CD4-positive, alpha-beta memory T cell (primary cell): ENCODE data around the gene SSC5D. TPM values are rescaled to one million over a fixed set of nuclear protein-coding genes. Genes with fewer than 3 reads are reported as not detected.

Experiments
- CTCF ChIA-PET: fragments of 350-600 bp; sonication (Branson Sonifier 250); formaldehyde crosslinking; loops from one replicate; lab custom pipeline; 2021; ENCODE audit warnings: inconsistent platforms; ENCODE audit not compliant: partially characterized antibody; lab: Charles Lee
- POLR2A ChIA-PET: fragments of 350-600 bp; sonication (Branson Sonifier 250); formaldehyde crosslinking; loops from one replicate; lab custom pipeline; 2021; ENCODE audit not compliant: partially characterized antibody; lab: Charles Lee
- DNase-seq, 5 donors: peaks; one replicate each; pipeline versions ENCODE4 v3.0.0 to v3.0.0-alpha.2; 2020 to 2022; ENCODE audit warnings: mixed read lengths in 1 of 5
- H3K27ac ChIP-seq: one replicate; pipeline ENCODE4 v1.7.0; 2013; ENCODE audit warnings: low read depth, low read length
- H3K27me3 ChIP-seq: 2 replicates; pipeline ENCODE4 v1.7.0; 2013; ENCODE audit warnings: mild to moderate bottlenecking, low read length, moderate library complexity; ENCODE audit not compliant: insufficient read depth
- H3K36me3 ChIP-seq: 2 replicates; pipeline ENCODE4 v1.7.0; 2013; ENCODE audit warnings: mild to moderate bottlenecking, low read length, moderate library complexity; ENCODE audit not compliant: insufficient read depth
- H3K4me1 ChIP-seq: 2 replicates; pipeline ENCODE4 v1.7.0; 2013; ENCODE audit warnings: mild to moderate bottlenecking, low read length, moderate library complexity; ENCODE audit not compliant: insufficient read depth
- H3K4me3 ChIP-seq, 2 donors: one replicate each; pipeline ENCODE4 v1.7.0; 2013; ENCODE audit warnings: low read length in 2 of 2, mild to moderate bottlenecking in 1 of 2
- H3K9me3 ChIP-seq, 2 donors: one replicate each; pipeline ENCODE4 v1.7.0; 2013; ENCODE audit warnings: low read length in 2 of 2, control low read depth in 1 of 2; ENCODE audit not compliant: control insufficient read depth in 1 of 2
- H3K27ac Mint-ChIP-seq, 7 donors: one replicate each; pipeline ENCODE4 v1.8.0; 2020 to 2021; ENCODE audit warnings: mixed read lengths in 7 of 7, mild to moderate bottlenecking in 6 of 7, inconsistent platforms in 3 of 7, moderate library complexity in 3 of 7
- H3K27me3 Mint-ChIP-seq, 2 donors: one replicate each; pipeline ENCODE4 v1.8.0; 2020 to 2021; ENCODE audit warnings: mixed read lengths in 2 of 2
- H3K36me3 Mint-ChIP-seq, 2 donors: one replicate each; pipeline ENCODE4 v1.8.0; 2020 to 2021; ENCODE audit warnings: mixed read lengths in 2 of 2, inconsistent platforms in 1 of 2, mild to moderate bottlenecking in 1 of 2
- H3K4me1 Mint-ChIP-seq, 4 donors: one replicate each; pipeline ENCODE4 v1.8.0; 2020 to 2021; ENCODE audit warnings: mixed read lengths in 4 of 4, mild to moderate bottlenecking in 1 of 4
- H3K4me3 Mint-ChIP-seq, 8 donors: one replicate each; pipeline ENCODE4 v1.8.0; 2020 to 2021; ENCODE audit warnings: mixed read lengths in 8 of 8, mild to moderate bottlenecking in 7 of 8, moderate library complexity in 6 of 8, inconsistent platforms in 3 of 8
- H3K9me3 Mint-ChIP-seq, 8 donors: one replicate each; pipeline ENCODE4 v1.8.0; 2020 to 2021; ENCODE audit warnings: mixed read lengths in 8 of 8, mild to moderate bottlenecking in 5 of 8, inconsistent platforms in 3 of 8, moderate library complexity in 1 of 8
- intact Hi-C: fragments of 100-400 bp; cut with micrococcal nuclease; formaldehyde crosslinking; loops from one replicate; pipeline ENCODE4 v1.15.1; 2023
- polyA plus RNA-seq, 2 donors: library from polyadenylated mRNA; unstranded; fragments of 300-500 nt; fragmentation: Illumina TruSeq; gene quantifications; one replicate each; pipeline ENCODE4 v1.2.3, GENCODE V29; 2021
- total RNA-seq, 2 experiments: library from RNA; stranded (reverse); gene quantifications; one replicate each; pipeline ENCODE4 v1.2.3, GENCODE V29; 2021

Gene SSC5D
- total and polyA plus RNA-seq, 4 experiments from 2014 or later: 0.20 to 0.36 TPM; not detected in 2

DNA sequence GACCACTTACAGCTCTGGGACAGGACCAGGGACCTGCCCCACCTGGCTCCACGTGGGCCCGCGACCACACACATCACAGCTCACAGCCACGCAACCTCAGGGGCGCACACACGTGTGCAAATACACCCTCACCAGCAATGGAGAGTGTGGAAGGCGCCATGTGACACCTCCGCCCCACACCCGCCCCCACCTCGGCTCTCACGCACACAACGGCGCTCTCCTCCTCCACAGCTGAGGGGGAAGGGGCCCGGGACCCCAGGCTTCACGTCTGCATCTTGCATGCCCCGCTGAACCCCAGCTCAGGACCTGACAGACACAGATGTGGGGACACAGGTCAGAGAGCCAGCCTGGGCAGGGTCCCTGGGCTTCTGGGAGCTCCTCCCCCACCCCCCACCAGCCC lies 38.8 kb upstream of the SSC5D start:
- CTCF ChIA-PET: interaction anchor here (0.6 to 0.8 kb wide), 2 partner anchors 18 to 308 kb away, joined by 3 read pairs; no protein-coding TSS in a partner anchor
- Mint-ChIP-seq H3K9me3 (no peaks in the 10 kb centered on the region), H3K4me1 (peaks cover 5 to 18% (median 14%) of the 10 kb centered on the region in 4 donors), H3K27me3 (peaks cover 21 to 26% of the 10 kb centered on the region in 2 donors), H3K4me3 (no peak overlapping the region), H3K27ac (no peak overlapping the region), H3K36me3 (no peaks in the 10 kb centered on the region)
- POLR2A ChIA-PET: no interaction called here
- Histone ChIP-seq H3K27ac (no peak overlapping the region), H3K36me3 (no peaks in the 10 kb centered on the region), H3K4me3 (no peak overlapping the region), H3K27me3 (peaks cover 4% of the 10 kb centered on the region), H3K4me1 (peaks cover 10% of the 10 kb centered on the region), H3K9me3 (no peaks in the 10 kb centered on the region)
- DNase-seq: no peak
- intact Hi-C loops: no loop called here

DNA sequence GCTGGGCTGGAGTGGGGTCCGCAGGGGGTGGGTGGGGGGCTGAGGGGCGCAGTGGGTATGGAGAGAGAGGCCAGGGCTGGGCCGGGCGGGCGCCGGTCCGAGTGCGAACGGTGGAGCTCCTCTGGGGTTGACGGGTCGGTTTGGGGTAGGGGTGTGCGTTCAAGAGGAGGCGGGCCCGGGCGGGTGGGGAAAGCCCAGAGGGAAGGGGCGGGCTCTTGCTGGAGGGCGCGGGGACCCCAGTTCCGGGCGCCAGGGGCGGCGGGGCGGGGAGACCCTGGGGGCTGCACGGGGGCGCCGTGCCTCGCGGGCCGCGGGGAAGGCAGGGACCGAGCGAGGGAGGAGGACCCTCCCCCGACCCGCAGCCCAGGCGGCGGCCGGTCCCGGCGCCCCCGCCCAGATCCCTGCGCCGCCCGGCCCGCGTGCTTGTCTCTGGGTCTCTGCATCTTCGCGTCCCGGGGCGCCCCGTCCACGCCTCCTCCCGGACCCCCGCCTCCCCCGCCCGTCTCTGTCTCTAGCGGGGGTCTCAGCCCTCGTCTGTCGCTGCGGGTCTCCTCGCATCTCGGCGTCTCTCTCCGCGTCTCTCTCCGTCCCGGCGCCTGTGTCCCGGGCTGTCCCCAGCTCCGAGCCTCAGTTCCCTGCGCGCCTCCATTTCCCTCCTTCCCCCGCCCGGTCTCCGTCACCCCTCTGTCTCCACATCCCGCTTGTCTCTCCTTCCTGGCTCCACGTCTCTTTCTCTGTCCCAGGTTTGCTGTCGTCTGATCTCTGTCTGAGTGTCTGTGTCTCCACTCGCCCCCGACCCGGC lies 36.9 kb upstream of the SSC5D start:
- Mint-ChIP-seq H3K36me3 (peaks cover 3% of the 10 kb centered on the region in 2 donors), H3K27me3 (peaks cover 12 to 18% of the 10 kb centered on the region in 2 donors), H3K27ac (peak overlapping the region in 3 of 7 donors; percentile 48 to 87 (median 55)), H3K9me3 (no peaks in the 10 kb centered on the region), H3K4me1 (peaks cover 5 to 20% (median 15%) of the 10 kb centered on the region in 4 donors), H3K4me3 (peak overlapping the region; percentile 7 to 74 (median 70))
- H3K36me3 ChIP-seq: no peaks in the 10 kb centered on the region
- DNase-seq: peak in 1 of 5 donors; percentile 29
- H3K4me3 ChIP-seq: no peak overlapping the region
- no peaks in the 10 kb centered on the region for H3K27me3 ChIP-seq
- no peaks in the 10 kb centered on the region for H3K9me3 ChIP-seq
- ChIA-PET CTCF (interaction anchor here (3.0 kb wide), 1 partner anchor 310 kb away, joined by 10 read pairs; no protein-coding TSS in a partner anchor), POLR2A (no interaction called here)
- peaks cover 10% of the 10 kb centered on the region for H3K4me1 ChIP-seq
- intact Hi-C loops: no loop called here
- no peak overlapping the region for H3K27ac ChIP-seq

DNA sequence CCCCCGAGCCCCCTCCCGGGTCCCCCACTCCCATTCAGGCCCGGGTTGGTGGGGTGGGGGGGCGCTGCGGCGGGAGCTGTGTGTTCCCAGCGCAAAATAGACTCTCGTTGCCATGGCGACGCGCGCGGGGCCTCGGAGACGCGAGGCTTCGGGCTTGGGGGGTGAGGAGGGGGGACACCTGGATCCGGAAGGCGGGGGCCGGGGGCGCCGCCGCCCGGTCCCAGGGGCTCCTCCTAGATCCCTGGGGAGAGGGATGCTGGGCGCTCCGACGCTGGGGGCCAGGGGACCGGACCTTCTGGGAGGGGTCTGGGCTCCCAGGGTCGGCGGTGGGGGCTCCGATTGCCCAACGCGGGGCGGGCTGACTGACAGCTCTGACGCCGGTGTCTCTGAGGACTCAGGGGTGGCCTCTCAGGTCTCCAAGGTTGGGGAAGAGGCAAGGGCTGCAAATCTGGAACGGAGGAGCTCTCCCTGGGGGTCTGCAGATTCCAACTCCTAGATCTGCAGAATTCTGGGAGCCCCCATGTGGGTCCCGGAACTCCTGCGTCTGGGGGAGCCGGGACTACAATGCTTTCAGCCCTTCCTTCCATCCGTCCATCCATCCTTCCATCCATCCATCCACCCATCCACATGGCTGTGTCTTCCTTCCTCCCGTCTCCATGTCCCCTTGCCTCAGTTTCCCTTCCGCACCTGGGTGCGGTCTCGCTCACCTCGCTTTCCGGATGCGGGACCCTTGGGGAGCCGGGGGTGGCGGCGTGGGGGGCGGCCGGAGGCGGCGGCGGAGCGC lies 36.1 kb upstream of the SSC5D start:
- Mint-ChIP-seq H3K9me3 (no peaks in the 10 kb centered on the region), H3K4me3 (peak overlapping the region in 5 of 8 donors; percentile 41 to 74 (median 65)), H3K4me1 (peaks cover 5 to 20% (median 15%) of the 10 kb centered on the region in 4 donors), H3K27me3 (peaks cover 12 to 18% of the 10 kb centered on the region in 2 donors), H3K27ac (peak overlapping the region in 1 of 7 donors; percentile 87), H3K36me3 (peaks cover 3 to 8% of the 10 kb centered on the region in 2 donors)
- H3K27ac ChIP-seq: no peak overlapping the region
- no peaks in the 10 kb centered on the region for H3K27me3 ChIP-seq
- ChIA-PET POLR2A (interaction anchor here (0.5 to 0.9 kb wide), 2 partner anchors 8 to 47 kb away, joined by 3 read pairs; no protein-coding TSS in a partner anchor), CTCF (interaction anchor here (2.2 to 3.0 kb wide), 2 partner anchors 16 to 311 kb away, joined by 10 read pairs; no protein-coding TSS in a partner anchor)
- intact Hi-C loops: no loop called here
- peak in 3 of 5 donors; percentile 29 to 61 (median 41) for DNase-seq
- no peaks in the 10 kb centered on the region for H3K9me3 ChIP-seq
- H3K36me3 ChIP-seq: no peaks in the 10 kb centered on the region
- no peak overlapping the region for H3K4me3 ChIP-seq
- H3K4me1 ChIP-seq: peaks cover 10% of the 10 kb centered on the region

DNA sequence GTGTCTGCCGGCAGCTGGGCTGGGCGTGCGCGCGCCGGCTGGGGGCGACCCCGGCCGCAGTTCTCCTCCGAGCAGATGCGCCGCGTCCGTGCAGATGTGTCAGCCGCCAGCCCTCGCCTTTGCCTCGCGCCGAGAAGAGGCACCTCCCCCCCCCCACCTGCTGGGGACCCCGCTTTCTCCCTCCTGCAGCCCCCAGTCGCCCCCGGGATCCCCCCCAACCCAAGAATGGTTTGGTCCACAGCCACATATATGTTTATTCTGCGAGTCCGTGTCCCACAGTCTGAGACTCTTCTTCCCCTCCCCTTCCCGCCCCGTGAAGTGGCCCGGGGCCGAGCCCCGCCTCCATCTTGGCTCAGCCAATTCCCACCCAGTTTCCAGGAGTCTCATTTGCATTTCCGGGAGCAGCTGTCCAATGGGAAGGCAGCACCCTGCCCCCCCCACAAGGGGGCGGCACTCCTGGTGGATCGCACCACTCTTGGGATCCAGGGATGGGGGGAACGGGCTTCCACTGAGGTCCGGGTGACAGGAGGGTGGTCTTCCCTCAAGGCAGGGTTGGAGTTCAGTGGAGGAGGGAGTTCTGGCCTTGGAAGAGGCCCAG lies 35.4 kb upstream of the SSC5D start:
- Histone ChIP-seq H3K27ac (no peak overlapping the region), H3K9me3 (no peaks in the 10 kb centered on the region), H3K36me3 (no peaks in the 10 kb centered on the region), H3K27me3 (no peaks in the 10 kb centered on the region), H3K4me3 (no peak overlapping the region), H3K4me1 (peaks cover 10% of the 10 kb centered on the region)
- Mint-ChIP-seq H3K4me1 (peaks cover 5 to 20% (median 15%) of the 10 kb centered on the region in 4 donors), H3K27ac (no peak overlapping the region), H3K27me3 (peaks cover 12 to 18% of the 10 kb centered on the region in 2 donors), H3K4me3 (peak overlapping the region in 3 of 8 donors; percentile 56 to 78 (median 75)), H3K9me3 (no peaks in the 10 kb centered on the region), H3K36me3 (peaks cover 3 to 8% of the 10 kb centered on the region in 2 donors)
- intact Hi-C loops: no loop called here
- peak in 3 of 5 donors; percentile 23 to 59 (median 32) for DNase-seq
- ChIA-PET POLR2A (interaction anchor here (0.5 to 0.9 kb wide), 2 partner anchors 9 to 48 kb away, joined by 3 read pairs; no protein-coding TSS in a partner anchor), CTCF (interaction anchor here (0.6 to 3.0 kb wide), 6 partner anchors 8 to 311 kb away, joined by 4 to 12 read pairs (median 8); no protein-coding TSS in a partner anchor)

DNA sequence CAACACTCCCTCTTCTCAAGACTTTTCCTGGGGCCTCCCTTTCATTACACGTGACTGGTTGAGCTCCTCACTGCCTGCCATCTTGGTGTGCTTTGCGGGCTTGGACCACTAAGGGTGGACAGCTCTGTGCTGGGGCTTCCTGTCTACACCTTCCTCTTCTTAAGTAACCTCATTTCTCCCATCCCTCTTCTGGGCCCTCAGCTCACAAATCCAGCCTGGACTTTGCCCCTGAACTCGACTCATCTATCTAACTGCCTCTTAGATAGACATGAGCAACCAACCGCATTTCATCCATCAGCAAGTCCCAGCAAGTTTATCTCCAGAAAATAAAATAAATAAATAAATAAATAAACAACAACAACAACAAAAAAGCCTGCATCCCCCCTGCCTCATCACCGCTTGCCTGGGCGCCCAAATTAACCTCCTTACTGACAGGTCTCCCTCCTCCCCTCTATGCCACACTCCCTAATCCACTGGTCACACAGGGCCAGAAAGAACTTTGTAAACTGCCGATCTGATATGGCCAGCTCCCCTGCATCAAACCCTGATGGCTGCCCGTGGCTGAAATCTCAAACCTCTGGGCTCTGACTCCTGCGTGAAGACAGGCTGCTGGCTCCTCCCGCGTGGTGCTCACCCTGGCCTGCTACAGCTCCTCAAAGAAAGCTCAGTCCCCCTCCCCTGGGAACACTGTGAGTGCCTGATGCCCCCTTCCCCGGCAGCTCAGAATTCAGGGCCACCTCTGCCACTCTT lies 34.5 kb upstream of the SSC5D start:
- POLR2A ChIA-PET: interaction anchor here (0.9 kb wide), 1 partner anchor 10 kb away, joined by 3 read pairs; no protein-coding TSS in a partner anchor

DNA sequence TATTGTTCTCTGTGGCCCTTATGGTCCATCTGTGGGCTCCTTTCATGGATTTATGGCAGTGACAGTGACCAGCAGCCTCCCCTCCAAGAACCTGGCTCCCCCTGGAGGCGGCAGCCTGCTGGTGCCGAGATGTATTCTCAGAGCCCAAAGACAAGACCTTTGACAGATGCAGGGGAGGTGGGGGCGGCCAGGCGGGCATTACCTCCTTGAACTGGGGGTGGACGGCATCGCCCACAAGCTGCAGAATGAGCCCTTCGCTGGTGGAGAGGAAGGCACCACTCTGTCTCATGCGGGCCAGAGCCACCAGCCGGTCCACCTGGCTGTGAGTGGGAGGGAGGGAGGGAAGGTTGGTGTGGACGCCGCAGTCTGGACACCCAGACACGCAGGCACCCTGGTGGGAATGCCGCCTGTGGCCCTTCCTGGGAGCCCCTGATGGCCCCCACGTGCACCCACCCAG lies 33.4 kb upstream of the SSC5D start:
- peak overlapping the region in 1 of 8 donors; percentile 72 for H3K4me3 Mint-ChIP-seq
- H3K4me1 Mint-ChIP-seq: peaks cover 5 to 22% (median 15%) of the 10 kb centered on the region in 4 donors

More for the DNA sequence above, 34.5 kb upstream of the SSC5D start:
- no peak overlapping the region for H3K4me3 ChIP-seq
- CTCF ChIA-PET: interaction anchor here (0.6 to 3.0 kb wide), 8 partner anchors 9 to 312 kb away, joined by 4 to 12 read pairs (median 6); no protein-coding TSS in a partner anchor
- Mint-ChIP-seq H3K4me3 (peak overlapping the region in 7 of 8 donors; percentile 13 to 78 (median 56)), H3K27me3 (peaks cover 12 to 18% of the 10 kb centered on the region in 2 donors), H3K27ac (peak overlapping the region in 3 of 7 donors; percentile 25 to 82 (median 48)), H3K36me3 (peaks cover 3 to 8% of the 10 kb centered on the region in 2 donors), H3K4me1 (peaks cover 5 to 20% (median 15%) of the 10 kb centered on the region in 4 donors), H3K9me3 (no peaks in the 10 kb centered on the region)
- no peak overlapping the region for H3K27ac ChIP-seq
- intact Hi-C loops: loop anchor here (1.0 kb wide), 2 partner anchors 161 to 312 kb away; no protein-coding TSS in a partner anchor
- no peaks in the 10 kb centered on the region for H3K36me3 ChIP-seq
- peak in 1 of 5 donors; percentile 31 for DNase-seq
- peaks cover 10% of the 10 kb centered on the region for H3K4me1 ChIP-seq
- no peaks in the 10 kb centered on the region for H3K27me3 ChIP-seq
- no peaks in the 10 kb centered on the region for H3K9me3 ChIP-seq

More for the DNA sequence above, 33.4 kb upstream of the SSC5D start:
- CTCF ChIA-PET: interaction anchor here (1.3 to 3.0 kb wide), 4 partner anchors 13 to 313 kb away, joined by 5 to 12 read pairs (median 10); no protein-coding TSS in a partner anchor
- peaks cover 10% of the 10 kb centered on the region for H3K4me1 ChIP-seq
- H3K27ac Mint-ChIP-seq: peak overlapping the region in 1 of 7 donors; percentile 22
- peak in 3 of 5 donors; percentile 28 to 45 (median 40) for DNase-seq
- intact Hi-C loops: loop anchor here (1.0 kb wide), 2 partner anchors 163 to 314 kb away; no protein-coding TSS in a partner anchor
- POLR2A ChIA-PET: no interaction called here
- no peaks in the 10 kb centered on the region for H3K27me3 ChIP-seq
- H3K9me3 Mint-ChIP-seq: no peaks in the 10 kb centered on the region
- no peak overlapping the region for H3K4me3 ChIP-seq
- no peaks in the 10 kb centered on the region for H3K36me3 ChIP-seq
- no peak overlapping the region for H3K27ac ChIP-seq
- H3K27me3 Mint-ChIP-seq: peaks cover 10 to 18% of the 10 kb centered on the region in 2 donors
- peaks cover 3 to 8% of the 10 kb centered on the region in 2 donors for H3K36me3 Mint-ChIP-seq
- H3K9me3 ChIP-seq: no peaks in the 10 kb centered on the region
